ENCODE data around the gene NOL6. TPM values are rescaled to one million over a fixed set of nuclear protein-coding genes. Genes with fewer than 3 reads are reported as not detected.

Gene NOL6
- total RNA-seq, 1 experiment from 2014 or later: 64.4 TPM

- Histone ChIP-seq H4K5ac (ENCODE audit: insufficient read length, low read depth, low read length) (no peak overlapping the region), H3T11ph (ENCODE audit: low read length) (no peak overlapping the region), H4K20me1 (ENCODE audit: control insufficient read depth, insufficient read depth, insufficient read length) (no peaks in the 10 kb centered on the region), H3K4me1 (ENCODE audit: insufficient read depth, low read length) (peaks cover 4% of the 10 kb centered on the region; the same call in 1 of the 2 replicates), H4K91ac (ENCODE audit: insufficient read length, low read depth, low read length) (no peak overlapping the region), H2AFZ (ENCODE audit: low read length) (no peak overlapping the region), H3K4ac (ENCODE audit: low read depth, low read length) (no peak overlapping the region), H2AK5ac (ENCODE audit: insufficient read length, low read length) (no peak overlapping the region), H3K56ac (ENCODE audit: insufficient read length, low read depth, low read length) (no peak overlapping the region), H3K27me3 (ENCODE audit: insufficient read depth, low read length) (peaks cover 4% of the 10 kb centered on the region; the same call in 1 of the 2 replicates), H3K14ac (ENCODE audit: insufficient read depth, low read length) (no peak overlapping the region), H2BK5ac (ENCODE audit: insufficient read length, low read length) (no peak overlapping the region), H2BK12ac (ENCODE audit: insufficient read length, low read depth, low read length) (no peak overlapping the region), H3K79me1 (ENCODE audit: insufficient read depth, low read depth, low read length, poor library complexity, severe bottlenecking) (no peaks in the 10 kb centered on the region), H3K23me2 (ENCODE audit: insufficient read length, low read depth, low read length, poor library complexity, severe bottlenecking) (peaks cover 6% of the 10 kb centered on the region), H3K9ac (ENCODE audit: extremely low read depth, insufficient read length, low read length) (no peak overlapping the region), H3K4me2 (ENCODE audit: insufficient read depth, insufficient read length, low read length) (no peak overlapping the region), H3K27ac (ENCODE audit: insufficient read length, low read depth, low read length) (no peak overlapping the region), H3K18ac (ENCODE audit: insufficient read length, low read depth, low read length) (no peak overlapping the region), H4K8ac (replicated peaks; ENCODE audit: insufficient read length, low read depth, low read length) (no peak overlapping the region), H3K23ac (ENCODE audit: insufficient read length, low read depth, low read length) (no peak overlapping the region), H2BK120ac (ENCODE audit: low read depth, low read length, poor library complexity, severe bottlenecking) (no peak overlapping the region), H3K79me2 (ENCODE audit: insufficient read depth, low read length) (no peaks in the 10 kb centered on the region), H2BK15ac (ENCODE audit: low read depth, low read length) (no peak overlapping the region), H3K9me3 (ENCODE audit: control insufficient read depth, low read depth, low read length) (no peaks in the 10 kb centered on the region), H2BK20ac (ENCODE audit: low read depth, low read length, poor library complexity, severe bottlenecking) (no peak overlapping the region)
- no peaks in the 10 kb centered on the region for H3K9me3 Mint-ChIP-seq
- DNase-seq: no peak
- no peaks in the 10 kb centered on the region for H3K36me3 Mint-ChIP-seq (ENCODE audit: insufficient read depth in 1 of 3, low read depth in 3 of 3)
- no peak for TF ChIP-seq CTCF (conservative IDR thresholded peaks at IDR 0.05)
- H3K27me3 Mint-ChIP-seq (ENCODE audit: low read depth): peaks cover 46% of the 10 kb centered on the region
- no CpG with 5 or more reads among the region's 5 CpGs for WGBS (ENCODE audit: extremely low coverage, insufficient read length, low lambda C conversion rate)
- peaks cover 26 to 45% of the 10 kb centered on the region in 2 experiments for H3K4me1 Mint-ChIP-seq
- H3K27ac Mint-ChIP-seq: no peak overlapping the region
- no peak overlapping the region for H3K4me3 Mint-ChIP-seq
Measured at GRCh38 chr9:33449715-33450114, 24.0 kb downstream of the NOL6 start.

All from H9 (cell line).